Esophagus muscularis mucosa (tissue), 3 donors: Measurements from ENCODE around the gene SCTR.
"Not testable (repeated sequence)": the region's sequence is repeated elsewhere in the genome, so short reads cannot be mapped to it uniquely, and the experiment has no call there.

Experiments
- EP300 ChIP-seq: sonication (generic); formaldehyde crosslinking; IDR thresholded peaks from one replicate; pipeline ENCODE4 v1.6.1; 2017; ENCODE audit warnings: antibody characterized with exemption
- POLR2A ChIP-seq: fragments of 450-650 bp; IDR thresholded peaks from one replicate; pipeline ENCODE4 v1.6.1; 2017; ENCODE audit warnings: antibody characterized with exemption, moderate library complexity, mild to moderate bottlenecking, low read depth
- POLR2AphosphoS5 ChIP-seq, 2 donors: sonication (generic); formaldehyde crosslinking; IDR thresholded peaks; one replicate each; pipeline ENCODE4 v1.6.1; 2017; ENCODE audit warnings: antibody characterized with exemption in 2 of 2

DNA sequence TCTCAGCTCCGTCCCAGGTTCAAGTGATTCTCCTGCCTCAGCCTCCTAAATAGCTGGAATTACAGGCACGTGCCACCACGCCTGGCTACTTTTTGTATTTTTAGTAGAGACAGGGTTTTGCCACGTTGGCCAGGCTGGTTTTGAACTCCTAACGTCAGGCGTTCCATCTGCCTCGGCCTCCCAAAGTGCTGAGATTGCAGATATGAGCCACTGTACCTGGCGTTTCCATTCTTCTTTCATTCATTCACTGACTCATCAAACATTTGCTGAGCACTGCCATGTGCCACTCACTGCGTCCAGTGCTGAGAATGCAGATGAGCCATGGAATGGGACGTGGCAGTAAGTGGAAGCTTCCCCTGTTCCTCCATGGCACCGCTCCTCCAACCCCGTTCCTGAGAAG is 120.7 kb downstream of the SCTR start:
- not testable (repeated sequence) for TF ChIP-seq EP300; POLR2A; POLR2AphosphoS5 (IDR thresholded peaks at IDR 0.05)
